H1 (cell line): ENCODE data around the gene FAM167B. TPM values are rescaled to one million over a fixed set of nuclear protein-coding genes. Genes with fewer than 3 reads are reported as not detected.
A peak's percentile ranks its signal among the peaks of the same experiment; 100 is the strongest.

ENCODE experiments used
- CTCF ChIA-PET: fragments of 300-600 bp; sonication (Branson Sonifier 250); formaldehyde crosslinking; loops from one replicate; lab custom pipeline; 2021; ENCODE audit not compliant: partially characterized antibody; lab: Charles Lee
- POLR2A ChIA-PET: fragments of 300-600 bp; sonication (Branson Sonifier 250); formaldehyde crosslinking; loops from one replicate; lab custom pipeline; 2021; ENCODE audit warnings: inconsistent platforms; ENCODE audit not compliant: partially characterized antibody; lab: Charles Lee
- DNase-seq, 2 experiments: peaks; one replicate each; pipeline versions ENCODE4 v3.0.0 to v3.0.0-alpha.2; 2010 to 2022; ENCODE audit warnings: low spot score in 2 of 2, low read depth in 1 of 2, mixed read lengths in 1 of 2
- FAIRE-seq: peaks from 2 replicates; lab custom pipeline; 2011; peaks lifted over from hg19 to GRCh38; lab: Jason Lieb, UNC
- H2AFZ ChIP-seq: 2 replicates; pipeline ENCODE4 v1.8.1; 2012; ENCODE audit warnings: low read length, inconsistent platforms
- H2AK5ac ChIP-seq: 2 replicates; pipeline ENCODE4 v1.6.1; 2013; ENCODE audit warnings: low read depth, low read length
- H2BK120ac ChIP-seq: replicated peaks from 2 replicates; pipeline ENCODE3; 2013; ENCODE audit warnings: low read depth, low read length, inconsistent platforms
- H2BK12ac ChIP-seq: 2 replicates; pipeline ENCODE4 v1.6.1; 2013; ENCODE audit warnings: low read depth, low read length
- H2BK15ac ChIP-seq: 2 replicates; pipeline ENCODE4 v1.6.1; 2013; ENCODE audit warnings: low read length
- H2BK20ac ChIP-seq: 2 replicates; pipeline ENCODE4 v1.6.1; 2013; ENCODE audit warnings: low read length
- H2BK5ac ChIP-seq: 2 replicates; pipeline ENCODE4 v1.6.1; 2013; ENCODE audit warnings: low read depth, low read length
- H3K14ac ChIP-seq: 2 replicates; pipeline ENCODE4 v1.6.1; 2013; ENCODE audit warnings: inconsistent platforms; ENCODE audit not compliant: insufficient read length
- H3K18ac ChIP-seq: 2 replicates; pipeline ENCODE4 v1.6.1; 2013; ENCODE audit warnings: low read length; ENCODE audit errors: extremely low read depth
- H3K23ac ChIP-seq: 2 replicates; pipeline ENCODE4 v1.6.1; 2013; ENCODE audit warnings: inconsistent platforms; ENCODE audit not compliant: insufficient read length
- H3K23me2 ChIP-seq: 2 replicates; pipeline ENCODE4 v1.6.1; 2013; ENCODE audit warnings: low read depth, low read length
- H3K27ac ChIP-seq: 2 replicates; pipeline ENCODE4 v1.6.1; 2011; ENCODE audit warnings: low read depth, low read length, inconsistent platforms
- H3K27me3 ChIP-seq, 4 experiments: replicated peaks in 1 of 4; 1 replicate in 1 of 4; 2 replicates in 3 of 4; pipeline versions ENCODE4 v1.6.1 to v1.8.1; 2011 to 2013; ENCODE audit warnings: low read length in 3 of 4, mild to moderate bottlenecking in 3 of 4, inconsistent platforms in 2 of 4, mixed read lengths in 2 of 4, moderate library complexity in 1 of 4; ENCODE audit not compliant: control insufficient read depth in 3 of 4, insufficient read depth in 3 of 4; ENCODE audit errors: extremely low read depth in 1 of 4
- H3K36me3 ChIP-seq, 4 experiments: 2 replicates each; pipeline versions ENCODE4 v1.6.1 to v1.8.1; 2011 to 2013; ENCODE audit warnings: mild to moderate bottlenecking in 4 of 4, low read length in 3 of 4, moderate library complexity in 2 of 4, control low read depth in 1 of 4, inconsistent platforms in 1 of 4; ENCODE audit not compliant: insufficient read depth in 4 of 4, control insufficient read depth in 2 of 4
- H3K4ac ChIP-seq: replicated peaks from 2 replicates; pipeline ENCODE3; 2013; ENCODE audit warnings: low read length, low read depth, mixed read lengths, inconsistent platforms; ENCODE audit not compliant: insufficient read length
- H3K4me1 ChIP-seq, 4 experiments: replicated peaks in 1 of 4; 1 replicate in 1 of 4; 2 replicates in 3 of 4; pipeline versions ENCODE4 v1.6.1 to v1.8.1; 2011 to 2013; ENCODE audit warnings: low read length in 3 of 4, inconsistent platforms in 2 of 4, mixed read lengths in 1 of 4; ENCODE audit not compliant: insufficient read depth in 4 of 4, control insufficient read depth in 3 of 4
- H3K4me2 ChIP-seq, 2 experiments: 2 replicates each; pipeline versions ENCODE4 v1.6.1 to v1.8.1; 2011 to 2013; ENCODE audit warnings: low read depth in 2 of 2, low read length in 2 of 2, control low read depth in 1 of 2, inconsistent platforms in 1 of 2, mild to moderate bottlenecking in 1 of 2; ENCODE audit not compliant: insufficient read depth in 1 of 2
- H3K4me3 ChIP-seq, 4 experiments: fragments of 200-600, 300-600 bp in 1 of 4; sonication (generic), shearing (Covaris generic), sonication (Bioruptor Twin) in 1 of 4; 2 replicates each; pipeline versions ENCODE4 v1.5.1 to v1.8.1; 2011 to 2016; ENCODE audit warnings: low read length in 4 of 4, low read depth in 3 of 4, control low read depth in 2 of 4, inconsistent platforms in 2 of 4, mild to moderate bottlenecking in 2 of 4, mixed read lengths in 1 of 4, moderate library complexity in 1 of 4; ENCODE audit not compliant: insufficient read depth in 2 of 4; ENCODE audit errors: extremely low read depth in 1 of 4
- H3K56ac ChIP-seq: replicated peaks from 2 replicates; pipeline ENCODE3; 2013; ENCODE audit warnings: low read depth, mild to moderate bottlenecking, mixed read lengths, low read length, inconsistent platforms; ENCODE audit not compliant: insufficient read length
- H3K79me1 ChIP-seq: 2 replicates; pipeline ENCODE4 v1.6.1; 2013; ENCODE audit warnings: low read depth, low read length, control low read depth
- H3K79me2 ChIP-seq, 2 experiments: 2 replicates each; pipeline versions ENCODE4 v1.6.1 to v1.8.1; 2012 to 2013; ENCODE audit warnings: low read length in 2 of 2, mild to moderate bottlenecking in 2 of 2, inconsistent platforms in 1 of 2; ENCODE audit not compliant: insufficient read depth in 2 of 2, control insufficient read depth in 1 of 2
- H3K9ac ChIP-seq, 4 experiments: replicated peaks in 1 of 4; 1 replicate in 1 of 4; 2 replicates in 3 of 4; pipeline versions ENCODE4 v1.6.1 to v1.8.1; 2011 to 2013; ENCODE audit warnings: low read depth in 3 of 4, low read length in 3 of 4, control low read depth in 2 of 4, mild to moderate bottlenecking in 2 of 4, moderate library complexity in 2 of 4, inconsistent platforms in 1 of 4; ENCODE audit errors: extremely low read depth in 1 of 4
- H3K9me3 ChIP-seq, 2 experiments: 2 replicates each; pipeline versions ENCODE4 v1.6.1 to v1.8.1; 2012 to 2013; ENCODE audit warnings: mild to moderate bottlenecking in 2 of 2, moderate library complexity in 2 of 2, control low read depth in 1 of 2, inconsistent platforms in 1 of 2, low read depth in 1 of 2, low read length in 1 of 2, mixed read lengths in 1 of 2; ENCODE audit not compliant: insufficient read depth in 2 of 2
- H4K20me1 ChIP-seq, 2 experiments: replicated peaks in 1 of 2; 2 replicates each; pipeline versions ENCODE3 to v1.8.1; 2011 to 2013; ENCODE audit warnings: inconsistent platforms in 2 of 2, low read length in 2 of 2, mild to moderate bottlenecking in 1 of 2; ENCODE audit not compliant: insufficient read depth in 2 of 2, control insufficient read depth in 1 of 2
- H4K5ac ChIP-seq: 2 replicates; pipeline ENCODE4 v1.6.1; 2013; ENCODE audit warnings: low read length, low read depth, mixed read lengths, inconsistent platforms; ENCODE audit not compliant: insufficient read length
- H4K8ac ChIP-seq: 2 replicates; pipeline ENCODE4 v1.8.0; 2013; ENCODE audit warnings: mild to moderate bottlenecking, moderate library complexity, low read length, inconsistent platforms; ENCODE audit not compliant: insufficient read depth; ENCODE audit errors: extremely low read depth
- H4K91ac ChIP-seq: replicated peaks from 2 replicates; pipeline ENCODE3; 2013; ENCODE audit warnings: low read length, mixed read lengths, inconsistent platforms; ENCODE audit not compliant: insufficient read length
- CBX8 ChIP-seq: fragments of 300-800, 300-1000 bp; sonication (generic); IDR thresholded peaks from 2 replicates; pipeline ENCODE4 v1.7.1; 2016; ENCODE audit warnings: low read depth, low read length, borderline replicate concordance
- CTBP2 ChIP-seq: IDR thresholded peaks from 2 replicates; pipeline ENCODE4 v1.7.0; 2011; ENCODE audit warnings: borderline replicate concordance, mild to moderate bottlenecking, moderate library complexity, mixed read lengths, low read length; ENCODE audit not compliant: insufficient read depth, insufficient read length
- CTCF ChIP-seq, 3 experiments: IDR thresholded peaks; 1 replicate in 2 of 3; 2 replicates in 1 of 3; pipeline versions ENCODE4 v1.5.1 to v1.6.1; 2011; ENCODE audit warnings: low read length in 3 of 3, mild to moderate bottlenecking in 3 of 3, inconsistent platforms in 2 of 3, low read depth in 1 of 3, moderate library complexity in 1 of 3; ENCODE audit not compliant: insufficient read depth in 1 of 3; ENCODE audit errors: control extremely low read depth in 1 of 3
- TCF12 ChIP-seq: IDR thresholded peaks from 2 replicates; pipeline ENCODE4 v1.6.1; 2011; ENCODE audit warnings: low read depth, mild to moderate bottlenecking, low read length
- WGBS, 2 experiments: shearing (Covaris generic) in 1 of 2; methylation state at CpG; one replicate each; pipeline versions ENCODE4 v1.1.6 to v1.1.7; 2013 to 2015; ENCODE audit warnings: low lambda C conversion rate in 2 of 2, mixed read lengths in 2 of 2, inconsistent platforms in 1 of 2, low coverage in 1 of 2, missing lambda C conversion rate in 1 of 2; ENCODE audit not compliant: insufficient replicate concordance in 2 of 2, insufficient coverage in 1 of 2, insufficient read length in 1 of 2; ENCODE audit errors: extremely low coverage in 1 of 2, missing lambda C conversion rate in 1 of 2; 5-methylcytosine and 5-hydroxymethylcytosine counted together
- polyA plus RNA-seq, 7 experiments: library from polyadenylated mRNA; depleted of rRNA in 3 of 7; stranded (reverse) in 5 of 7; unstranded in 2 of 7; fragments of >200 nt in 5 of 7; fragments of 200-250 nt in 2 of 7; gene quantifications; 1 replicate in 5 of 7; 2 replicates in 1 of 7; 4 replicates in 1 of 7; pipeline versions ENCODE4 v1.2.1 to v1.2.3, GENCODE V29; 2011 to 2013; ENCODE audit warnings: missing spikeins in 2 of 7, mixed read lengths in 2 of 7
- total RNA-seq: library from RNA; stranded (reverse); fragmentation: NEBNext Ultra II Directional; extraction: Animal tissue kit (Norgen Biotek cat#: 25700); gene quantifications from 2 replicates; pipeline ENCODE4 v1.2.1, GENCODE V29; 2021

Gene FAM167B
- total and polyA plus RNA-seq, 2 of the 8 experiments (the other 6 are each of a cell fraction or from before 2014, with no cell fraction given) = 2.8 to 3.9 TPM

- Histone ChIP-seq H3K27ac (no peak overlapping the region), H3K9ac (peak overlapping the region; percentile 58 to 79 (median 68)), H4K91ac (no peak overlapping the region), H3K4me2 (peak overlapping the region; percentile 84 to 92), H3K18ac (peak overlapping the region; percentile 99; the same call in 1 of the 2 replicates), H4K8ac (no peak overlapping the region), H3K14ac (no peak overlapping the region), H2BK5ac (peak overlapping the region; percentile 96), H2BK15ac (no peak overlapping the region; the same call in 1 of the 2 replicates), H2BK12ac (0 out of 2 replicates have a peak overlapping the region, but pooled peaks have one; percentile 95), H3K23ac (no peak overlapping the region), H3K79me1 (peaks cover 2% of the 10 kb centered on the region; the same call in 1 of the 2 replicates), H2AFZ (no peak overlapping the region), H3K4ac (no peak overlapping the region), H4K5ac (no peak overlapping the region), H3K4me1 (peaks cover 0 to 7% (median 3%) of the 10 kb centered on the region in 4 experiments; a peak in 3 of 7 replicates), H3K4me3 (peak overlapping the region; percentile 65 to 91 (median 68)), H3K23me2 (peaks cover 16% of the 10 kb centered on the region), H3K36me3 (peaks cover 2 to 5% (median 4%) of the 10 kb centered on the region in 4 experiments; a peak in 5 of 8 replicates), H4K20me1 (peaks cover 0 to 3% of the 10 kb centered on the region in 2 experiments), H3K79me2 (no peaks in the 10 kb centered on the region), H3K56ac (no peak overlapping the region), H3K9me3 (no peaks in the 10 kb centered on the region), H2AK5ac (no peak overlapping the region), H3K27me3 (no peaks in the 10 kb centered on the region; a peak in 1 of 7 replicates), H2BK120ac (no peak overlapping the region), H2BK20ac (no peak overlapping the region)
- FAIRE-seq (no peak), DNase-seq (no peak)
- ChIA-PET POLR2A (interaction anchor here (0.8 to 9.1 kb wide), 21 partner anchors 10 to 166 kb away, joined by 3 to 73 read pairs (median 6); partner anchors contain the start of genes CCDC28B, EIF3I, LCK and MARCKSL1), CTCF (interaction anchor here (0.5 to 7.3 kb wide), 15 partner anchors 8 to 94 kb away, joined by 3 to 70 read pairs (median 4); partner anchors contain the start of genes FAM167B, IQCC and LCK)
- TF ChIP-seq CTCF (IDR thresholded peaks at IDR 0.05; ENCODE audit: control extremely low read depth in 1 of 3, insufficient read depth in 1 of 3, low read depth in 1 of 3, low read length in 3 of 3) (peak in 1 of 3 experiments; percentile 22; a peak in 2 of 4 replicates), CTBP2 (peak; percentile 5), TCF12 (0 out of 2 replicates have a peak, but pooled peaks have one; percentile 56), CBX8 (no peak)
- 31% methylated on average over 4 of the region's 4 CpGs; no CpG with 5 or more reads in 1 of the 2 experiments for WGBS, 2 experiments
These were observed 7.7 kb upstream of the FAM167B start for GRCh38 chr1:32239337-32239736.
